ENCODE results near the gene PPP3R1.

DNA sequence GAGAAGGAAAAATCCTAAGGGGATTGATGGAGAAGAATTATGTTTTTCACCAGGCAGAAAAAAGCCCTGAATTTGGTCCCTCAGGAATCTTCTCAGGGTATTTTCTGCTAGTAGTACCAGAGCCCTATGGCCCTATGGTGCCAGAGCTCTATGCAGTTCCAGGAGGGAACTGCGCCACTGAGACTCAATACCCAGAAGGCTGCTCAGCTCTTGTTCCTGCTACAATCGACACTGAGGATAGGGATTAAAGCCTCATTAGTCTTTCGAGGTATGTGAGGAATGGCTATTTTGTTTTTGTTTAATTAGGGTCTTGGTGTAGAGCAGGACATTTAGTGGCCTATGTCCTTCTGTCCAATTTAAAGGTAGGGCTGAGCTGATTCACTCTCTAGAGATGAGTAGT, 21.7 kb upstream of the PPP3R1 start:
- no peak for TF ChIP-seq CTCF (IDR thresholded peaks at IDR 0.05)
- TF ChIP-seq, protein P1, sequence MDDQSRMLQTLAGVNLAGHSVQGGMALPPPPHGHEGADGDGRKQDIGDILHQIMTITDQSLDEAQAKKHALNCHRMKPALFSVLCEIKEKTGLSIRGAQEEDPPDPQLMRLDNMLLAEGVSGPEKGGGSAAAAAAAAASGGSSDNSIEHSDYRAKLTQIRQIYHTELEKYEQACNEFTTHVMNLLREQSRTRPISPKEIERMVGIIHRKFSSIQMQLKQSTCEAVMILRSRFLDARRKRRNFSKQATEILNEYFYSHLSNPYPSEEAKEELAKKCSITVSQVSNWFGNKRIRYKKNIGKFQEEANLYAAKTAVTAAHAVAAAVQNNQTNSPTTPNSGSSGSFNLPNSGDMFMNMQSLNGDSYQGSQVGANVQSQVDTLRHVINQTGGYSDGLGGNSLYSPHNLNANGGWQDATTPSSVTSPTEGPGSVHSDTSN (IDR thresholded peaks at IDR 0.05): no peak
- TF ChIP-seq JUNB (IDR thresholded peaks at IDR 0.05): no peak
- no peak for TF ChIP-seq GATA3 (IDR thresholded peaks at IDR 0.05; ENCODE audit: borderline replicate concordance)
- no peak for TF ChIP-seq MAZ (IDR thresholded peaks at IDR 0.05; ENCODE audit: borderline replicate concordance, low read depth, low read length)
- TF ChIP-seq RCOR1 (IDR thresholded peaks at IDR 0.05; ENCODE audit: low read depth, low read length): no peak
- TF ChIP-seq RAD21 (conservative IDR thresholded peaks at IDR 0.05 in 1 of 2, IDR thresholded peaks at IDR 0.05 in 1 of 2): no peak
- TF ChIP-seq, protein P2, sequence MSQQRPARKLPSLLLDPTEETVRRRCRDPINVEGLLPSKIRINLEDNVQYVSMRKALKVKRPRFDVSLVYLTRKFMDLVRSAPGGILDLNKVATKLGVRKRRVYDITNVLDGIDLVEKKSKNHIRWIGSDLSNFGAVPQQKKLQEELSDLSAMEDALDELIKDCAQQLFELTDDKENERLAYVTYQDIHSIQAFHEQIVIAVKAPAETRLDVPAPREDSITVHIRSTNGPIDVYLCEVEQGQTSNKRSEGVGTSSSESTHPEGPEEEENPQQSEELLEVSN (IDR thresholded peaks at IDR 0.05; ENCODE audit: borderline replicate concordance, low read depth): no peak
